K562 (cell line): ENCODE results near the gene ARAP1. TPM values are rescaled to one million over a fixed set of nuclear protein-coding genes. Genes with fewer than 3 reads are reported as not detected.

ENCODE experiments used
- ATAC-seq: fragments of 200-7000 bp; cut with Tn5 transposase; 3 replicates; pipeline ENCODE4 v1.9.1; 2020; ENCODE audit warnings: moderate library complexity
- BruUV-seq: library from RNA; stranded (reverse); fragments of 400-500 nt; replicated peaks from 2 replicates; lab custom pipeline; 2021; lab: Mats Ljungman, UMichigan
- CTCF ChIA-PET: fragments of 300-600 bp; formaldehyde crosslinking; extraction: SDS; loops from one replicate; lab custom pipeline; 2021; ENCODE audit warnings: low intra/inter-chr PET ratio; lab: Yijun Ruan, JAX
- POLR2A ChIA-PET: fragments of 300-600, 350-650 bp; sonication (Branson Sonifier 250); formaldehyde crosslinking; extraction: SDS; loops from one replicate; lab custom pipeline; 2021; ENCODE audit warnings: antibody characterized with exemption, inconsistent platforms; lab: Yijun Ruan, JAX
- DNase-seq, 4 experiments: peaks; one replicate each; pipeline versions ENCODE4 v3.0.0 to v3.0.0-alpha.2; 2011 to 2018; ENCODE audit warnings: low spot score in 3 of 4, mixed read lengths in 3 of 4; ENCODE audit errors: extremely low read depth in 1 of 4
- FAIRE-seq: peaks from 2 replicates; lab custom pipeline; 2011; peaks lifted over from hg19 to GRCh38; lab: Jason Lieb, UNC
- H2AFZ ChIP-seq: 2 replicates; pipeline ENCODE4 v1.6.0; 2011; ENCODE audit warnings: low read depth, low read length, control low read depth, inconsistent platforms
- H3K27ac ChIP-seq: fragments of 200-600 bp; 3 replicates; pipeline ENCODE4 v1.8.0; 2011; ENCODE audit warnings: low read depth, mild to moderate bottlenecking, control low read depth, inconsistent platforms, low read length, moderate library complexity, mixed read lengths; ENCODE audit errors: extremely low read depth
- H3K27me3 ChIP-seq, 2 experiments: fragments of 300-600 bp in 1 of 2; 2 replicates in 1 of 2; 3 replicates in 1 of 2; pipeline versions ENCODE4 v1.6.0 to v1.8.0; 2011; ENCODE audit warnings: inconsistent platforms in 2 of 2, low read length in 2 of 2, mild to moderate bottlenecking in 1 of 2, mixed read lengths in 1 of 2, moderate library complexity in 1 of 2; ENCODE audit not compliant: control insufficient read depth in 2 of 2, insufficient read depth in 2 of 2
- H3K36me3 ChIP-seq: fragments of 300-600 bp; 3 replicates; pipeline ENCODE4 v1.8.0; 2011; ENCODE audit warnings: mild to moderate bottlenecking, low read length, inconsistent platforms; ENCODE audit not compliant: control insufficient read depth, insufficient read depth
- H3K4me1 ChIP-seq, 2 experiments: fragments of 200-600 bp in 1 of 2; replicated peaks in 1 of 2; 2 replicates in 1 of 2; 3 replicates in 1 of 2; pipeline versions ENCODE4 v1.5.1 to v1.8.0; 2011; ENCODE audit warnings: inconsistent platforms in 2 of 2, low read length in 2 of 2, mild to moderate bottlenecking in 1 of 2, mixed read lengths in 1 of 2, moderate library complexity in 1 of 2; ENCODE audit not compliant: control insufficient read depth in 2 of 2, insufficient read depth in 2 of 2
- H3K4me2 ChIP-seq: 2 replicates; pipeline ENCODE4 v1.6.1; 2011; ENCODE audit warnings: low read length, control low read depth, inconsistent platforms, mixed read lengths; ENCODE audit not compliant: insufficient read depth
- H3K4me3 ChIP-seq: fragments of 200-600 bp; sonication (generic), shearing (Covaris generic); 2 replicates; pipeline ENCODE4 v1.5.1; 2016; ENCODE audit warnings: control low read depth, inconsistent platforms
- H3K79me2 ChIP-seq: fragments of 200-600 bp; 3 replicates; pipeline ENCODE4 v1.8.0; 2011; ENCODE audit warnings: low read length, inconsistent platforms; ENCODE audit not compliant: control insufficient read depth, insufficient read depth
- H3K9ac ChIP-seq, 2 experiments: 2 replicates each; pipeline versions ENCODE4 v1.6.0 to v1.6.1; 2011; ENCODE audit warnings: low read depth in 2 of 2, low read length in 2 of 2, control low read depth in 1 of 2, inconsistent platforms in 1 of 2, mild to moderate bottlenecking in 1 of 2, mixed read lengths in 1 of 2; ENCODE audit not compliant: insufficient read depth in 1 of 2
- H3K9me1 ChIP-seq: one replicate; pipeline ENCODE4 v1.6.0; 2011; ENCODE audit warnings: inconsistent platforms, mild to moderate bottlenecking, low read length, moderate library complexity; ENCODE audit not compliant: control insufficient read depth, insufficient read depth
- H3K9me3 ChIP-seq: replicated peaks from 2 replicates; pipeline ENCODE4 v1.5.1; 2011; ENCODE audit warnings: low read depth, low read length, inconsistent platforms; ENCODE audit not compliant: control insufficient read depth, insufficient read depth
- H4K20me1 ChIP-seq: replicated peaks from 2 replicates; pipeline ENCODE4 v1.6.1; 2011; ENCODE audit warnings: low read length, inconsistent platforms, mixed read lengths; ENCODE audit not compliant: control insufficient read depth, insufficient read depth
- ARID2 ChIP-seq: fragments of 450-650 bp; IDR thresholded peaks from 2 replicates; pipeline ENCODE4 v1.6.1; 2017; ENCODE audit warnings: antibody characterized with exemption, mild to moderate bottlenecking
- CAMTA2 ChIP-seq: fragments of 250-450 bp; sonication (Bioruptor Pico); conservative IDR thresholded peaks from 2 replicates; pipeline ENCODE4 v1.5.1; 2022
- CBFB ChIP-seq: sonication (generic); formaldehyde crosslinking; IDR thresholded peaks from 2 replicates; pipeline ENCODE4 v1.4.0; 2020; ENCODE audit warnings: mild to moderate bottlenecking, missing genetic modification reagents
- CTCF ChIP-seq, 3 experiments: IDR thresholded peaks in 2 of 3; conservative IDR thresholded peaks in 1 of 3; 2 replicates each; pipeline ENCODE4 v1.5.1; 2011 to 2012; ENCODE audit warnings: low read length in 3 of 3, mild to moderate bottlenecking in 3 of 3, control low read depth in 2 of 3, improper control_type of control experiment in 1 of 3, inconsistent platforms in 1 of 3, low read depth in 1 of 3, mixed read lengths in 1 of 3, moderate library complexity in 1 of 3; ENCODE audit not compliant: insufficient read depth in 2 of 3
- CXXC5 ChIP-seq: fragments of 250-450 bp; sonication (Bioruptor Pico); IDR thresholded peaks from 2 replicates; pipeline ENCODE4 v1.8.0; 2022; ENCODE audit warnings: inconsistent platforms, mild to moderate bottlenecking, moderate library complexity
- ELF4 ChIP-seq: fragments of 450-650 bp; formaldehyde crosslinking; IDR thresholded peaks from 2 replicates; pipeline ENCODE4 v1.4.0; 2022; ENCODE audit warnings: missing genetic modification characterization
- KAT8 ChIP-seq: fragments of 450-650 bp; IDR thresholded peaks from 2 replicates; pipeline ENCODE4 v1.6.1; 2016; ENCODE audit warnings: low read depth, mild to moderate bottlenecking
- MAX ChIP-seq: sonication (generic); formaldehyde crosslinking; IDR thresholded peaks from 2 replicates; pipeline ENCODE4 v1.9.0; 2022; ENCODE audit warnings: mild to moderate bottlenecking, missing genetic modification reagents
- MYC ChIP-seq, 2 experiments: fragments of 250-450 bp in 1 of 2; sonication (Bioruptor Pico) in 1 of 2; IDR thresholded peaks; 2 replicates each; pipeline versions ENCODE4 v1.5.1 to v1.6.1; 2012 to 2021; ENCODE audit warnings: low read depth in 2 of 2, borderline replicate concordance in 1 of 2, improper control_type of control experiment in 1 of 2, low read length in 1 of 2, mild to moderate bottlenecking in 1 of 2, moderate library complexity in 1 of 2
- NCOA1 ChIP-seq: fragments of 450-650 bp; IDR thresholded peaks from 2 replicates; pipeline ENCODE4 v1.6.1; 2016; ENCODE audit warnings: low read depth
- PCBP1 ChIP-seq: fragments of 200-400 bp; formaldehyde crosslinking; IDR thresholded peaks from 2 replicates; pipeline ENCODE4 v1.6.1; 2018; ENCODE audit warnings: mild to moderate bottlenecking, low read depth, low read length; ENCODE audit not compliant: poor library complexity, severe bottlenecking
- PKNOX1 ChIP-seq: fragments of 450-650 bp; IDR thresholded peaks from 2 replicates; pipeline ENCODE4 v1.6.1; 2016
- RHOXF2B ChIP-seq: fragments of 250-450 bp; sonication (Bioruptor Pico); conservative IDR thresholded peaks from 2 replicates; pipeline ENCODE4 v1.5.1; 2021
- TARDBP ChIP-seq: fragments of 450-650 bp; IDR thresholded peaks from 2 replicates; pipeline ENCODE4 v1.6.1; 2016
- U2AF1 ChIP-seq: fragments of 200-400 bp; formaldehyde crosslinking; optimal IDR thresholded peaks from 2 replicates; pipeline ENCODE3; 2017; ENCODE audit warnings: mild to moderate bottlenecking, low read depth, low read length, moderate library complexity
- USF2 ChIP-seq: sonication (generic); formaldehyde crosslinking; IDR thresholded peaks from 2 replicates; pipeline ENCODE4 v1.5.0; 2020; ENCODE audit warnings: missing genetic modification reagents
- ZC3H4 ChIP-seq: sonication (generic); formaldehyde crosslinking; IDR thresholded peaks from 2 replicates; pipeline ENCODE4 v1.9.0; 2021; ENCODE audit warnings: missing genetic modification reagents, borderline replicate concordance
- ZFX ChIP-seq: sonication (generic); formaldehyde crosslinking; IDR thresholded peaks from 2 replicates; pipeline ENCODE4 v1.8.0; 2022; ENCODE audit warnings: mild to moderate bottlenecking, missing genetic modification reagents, moderate library complexity
- ZNF124 ChIP-seq: sonication (generic); formaldehyde crosslinking; IDR thresholded peaks from 2 replicates; pipeline ENCODE4 v1.8.1; 2022; ENCODE audit warnings: missing genetic modification reagents
- WGBS: fragments of 100-300 bp; shearing (Covaris generic); methylation state at CpG from one replicate; pipeline ENCODE4 v1.1.6; 2016; ENCODE audit warnings: low coverage, mixed read lengths; ENCODE audit not compliant: insufficient coverage; ENCODE audit errors: missing lambda C conversion rate; 5-methylcytosine and 5-hydroxymethylcytosine counted together
- in situ Hi-C: fragments of 300-500 bp; cut with MboI; formaldehyde crosslinking; loops from 4 replicates; pipeline ENCODE4 v1.15.0; 2018; ENCODE audit warnings: inconsistent platforms, mixed read lengths
- intact Hi-C: fragments of 100-400 bp; cut with micrococcal nuclease; formaldehyde crosslinking; loops from 2 replicates; pipeline ENCODE4 v1.14.2; 2022
- polyA plus RNA-seq, 8 experiments: library from polyadenylated mRNA; depleted of rRNA in 4 of 8; stranded (reverse) in 5 of 8; unstranded in 3 of 8; fragments of >200 nt; fragmentation: Nextera tagmentation in 2 of 8; fragmentation: Illumina TruSeq in 1 of 8; extraction: Ambion mirVana in 2 of 8; extraction: Trizol in 1 of 8; gene quantifications; 2 replicates each; pipeline versions ENCODE4 v1.2.1 to v1.2.3, GENCODE V29; 2011 to 2014; ENCODE audit warnings: inconsistent platforms in 1 of 8, missing spikeins in 1 of 8
- total RNA-seq, 7 experiments: library from RNA; depleted of rRNA in 6 of 7; stranded (reverse); fragments of >200 nt in 6 of 7; fragmentation: Illumina TruSeq in 2 of 7; extraction: Trizol in 2 of 7; gene quantifications; 2 replicates each; pipeline versions ENCODE4 v1.2.1 to v1.2.3, GENCODE V29; 2011 to 2021; ENCODE audit warnings: low replicate concordance in 1 of 7

The ARAP1 gene
- total and polyA plus RNA-seq, 9 of the 15 experiments (the other 6 are each of a cell fraction or from before 2014, with no cell fraction given): 0.23 to 67.0 (median 24.6) TPM

- peaks cover 0 to 20% of the 10 kb centered on the region in 2 experiments; a peak in 3 of 5 replicates for H3K4me1 ChIP-seq
- CTCF ChIA-PET: interaction anchor here (0.6 to 2.2 kb wide), 6 partner anchors 43 to 161 kb away, joined by 3 to 14 read pairs (median 6); no protein-coding TSS in a partner anchor
- H3K9me3 ChIP-seq: no peaks in the 10 kb centered on the region
- no peaks in the 10 kb centered on the region for H3K79me2 ChIP-seq
- H3K4me3 ChIP-seq: peak overlapping the region; percentile 38
- peaks cover 29 to 41% of the 10 kb centered on the region in 2 experiments for H3K27me3 ChIP-seq
- peaks cover 6% of the 10 kb centered on the region; the same call in 1 of the 2 replicates for H4K20me1 ChIP-seq
- peak overlapping the region; percentile 32 to 86; a peak in 3 of 4 replicates for H3K9ac ChIP-seq
- no peak overlapping the region; the same call in 2 of the 3 replicates for H3K27ac ChIP-seq
- intact Hi-C loops: loop anchor here (1.0 to 2.0 kb wide), 2 partner anchors 44 to 58 kb away; no protein-coding TSS in a partner anchor
- BruUV-seq: no TSS peak
- WGBS: 3% methylated on average over 39 of the region's 59 CpGs
- peak overlapping the region; percentile 83 for H3K4me2 ChIP-seq
- DNase-seq (peak; percentile 79 to 85 (median 83)), ATAC-seq (peak; percentile 92), FAIRE-seq (peak; percentile 72)
- peak overlapping the region; percentile 93 for H2AFZ ChIP-seq
- in situ Hi-C loops: no loop called here
- POLR2A ChIA-PET: no interaction called here
- no peaks in the 10 kb centered on the region for H3K9me1 ChIP-seq
- no peaks in the 10 kb centered on the region for H3K36me3 ChIP-seq
- TF ChIP-seq CTCF (IDR thresholded peaks at IDR 0.05 in 2 of 3, conservative IDR thresholded peaks at IDR 0.05 in 1 of 3; ENCODE audit: insufficient read depth in 2 of 3, low read depth in 1 of 3, low read length in 3 of 3) (peak; percentile 87 to 95 (median 89)), MAX (CRISPR knock-in tag) (peak; percentile 97), MYC (IDR thresholded peaks at IDR 0.05; ENCODE audit: low read depth, low read length) (peak; percentile 63), MYC (CRISPR knock-in tag; IDR thresholded peaks at IDR 0.05; ENCODE audit: borderline replicate concordance, low read depth) (no peak), ZNF124 (peak; percentile 83; the same call in 1 of the 2 replicates), ELF4 (CRISPR knock-in tag) (no peak), PCBP1 (peak; percentile 93), NCOA1 (no peak), PKNOX1 (peak; percentile 56), CXXC5 (peak; percentile 73), RHOXF2B (CRISPR knock-in tag) (no peak), ZFX (peak; percentile 63; the same call in 1 of the 2 replicates), TARDBP (peak; percentile 70; the same call in 1 of the 2 replicates), ZC3H4 (CRISPR knock-in tag) (no peak), USF2 (CRISPR knock-in tag) (peak; percentile 40; the same call in 1 of the 2 replicates), KAT8 (no peak), CBFB (CRISPR knock-in tag) (peak; percentile 54; the same call in 1 of the 2 replicates), CAMTA2 (CRISPR knock-in tag) (no peak), U2AF1 (peak; percentile 47), ARID2 (peak; percentile 69; the same call in 1 of the 2 replicates)
These were observed 109.2 kb downstream of the ARAP1 start for GRCh38 chr11:72642884-72643522.
